ENCODE measurements around the gene HS3ST5.

DNA sequence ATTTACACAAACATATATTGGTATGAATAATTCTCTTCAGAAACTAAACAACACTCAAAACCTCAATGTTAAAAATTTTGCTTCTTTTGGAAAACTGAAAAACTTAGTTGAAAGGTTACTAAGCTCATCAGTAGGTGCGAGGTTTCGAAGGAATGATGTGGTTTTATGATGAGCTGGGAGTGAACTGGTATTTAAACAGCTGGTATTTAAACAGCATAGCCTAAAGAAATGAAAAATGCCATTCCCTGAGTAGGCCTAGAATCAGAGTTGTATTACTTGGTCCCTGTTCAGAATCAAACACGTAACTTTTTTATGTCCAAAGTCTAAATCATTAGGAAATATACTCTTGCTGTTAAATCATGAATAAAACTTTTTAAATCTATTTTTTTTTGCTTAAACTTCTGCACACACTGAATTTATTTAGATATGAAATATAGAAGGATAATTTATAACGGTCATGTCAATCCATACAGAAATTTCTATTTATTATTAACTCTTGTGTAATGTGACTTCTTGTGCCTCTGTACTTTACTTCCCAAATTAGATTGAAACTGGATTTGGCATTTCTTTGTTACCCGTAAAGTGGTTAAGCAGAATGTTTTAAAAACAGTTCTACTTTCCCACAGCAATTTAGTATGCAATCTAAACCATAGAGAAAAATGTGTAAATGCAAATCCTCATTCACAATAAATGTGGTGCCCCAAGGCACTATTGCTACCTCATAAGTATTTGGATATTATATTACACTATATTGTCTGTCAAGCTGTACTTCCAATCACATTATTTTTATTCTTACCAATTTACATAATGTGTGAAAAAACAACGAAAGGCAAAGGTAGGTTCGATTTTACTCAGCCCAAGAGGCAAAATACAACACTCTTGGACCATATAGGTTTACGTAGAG lies 124.1 kb downstream of the HS3ST5 start:
- TF ChIP-seq CTCF (IDR thresholded peaks at IDR 0.05 in 8 of 11, conservative IDR thresholded peaks at IDR 0.05 in 3 of 11), result no peak
- TF ChIP-seq POLR2AphosphoS5 (IDR thresholded peaks at IDR 0.05), result no peak
